ENCODE measurements around the gene ADRA2C. TPM values are rescaled to one million over a fixed set of nuclear protein-coding genes. Genes with fewer than 3 reads are reported as not detected.

ADRA2C gene
- total RNA-seq, 1 donor from 2014 or later = 3.2 TPM

DNA sequence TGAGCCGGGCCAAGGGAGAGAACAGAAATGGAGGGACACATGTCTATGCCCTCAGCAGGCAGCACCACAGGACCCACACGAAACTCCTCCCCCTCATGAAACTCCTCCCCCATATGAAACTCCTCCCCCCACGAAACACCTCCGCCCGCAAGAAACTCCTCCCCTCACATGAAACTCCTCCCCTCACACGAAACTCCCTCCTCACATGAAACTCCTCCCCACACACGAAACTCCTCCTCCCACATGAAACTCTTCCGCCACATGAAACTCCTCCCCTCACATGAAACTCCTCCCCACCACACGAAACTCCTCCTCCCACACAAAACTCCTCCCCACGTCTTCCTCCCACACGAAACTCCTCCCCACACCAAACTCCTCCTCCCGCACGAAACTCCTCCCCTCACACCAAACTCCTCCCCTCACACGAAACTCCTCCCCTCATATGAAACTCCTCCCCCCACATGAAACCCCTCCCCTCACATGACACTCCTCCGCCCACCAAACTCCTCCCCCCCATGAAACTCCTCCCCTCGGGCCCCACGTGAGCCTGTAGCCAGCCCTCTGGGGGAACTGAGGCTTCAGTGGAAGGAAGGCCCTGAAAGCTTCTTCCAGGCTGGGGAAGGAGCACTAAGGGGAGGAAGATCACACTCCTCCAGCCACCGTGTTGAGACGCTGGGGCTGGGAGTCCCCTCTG lies 15.2 kb downstream of the ADRA2C start:
- Mint-ChIP-seq H3K36me3 (ENCODE audit: low read depth, unreplicated experiment) (no peaks in the 10 kb centered on the region), H3K27me3 (ENCODE audit: unreplicated experiment) (peaks cover 6% of the 10 kb centered on the region), H3K27ac (ENCODE audit: unreplicated experiment) (no peak overlapping the region), H3K9me3 (ENCODE audit: unreplicated experiment) (no peaks in the 10 kb centered on the region), H3K4me1 (ENCODE audit: unreplicated experiment) (no peaks in the 10 kb centered on the region), H3K4me3 (ENCODE audit: unreplicated experiment) (no peak overlapping the region)
- TF ChIP-seq, protein P1, sequence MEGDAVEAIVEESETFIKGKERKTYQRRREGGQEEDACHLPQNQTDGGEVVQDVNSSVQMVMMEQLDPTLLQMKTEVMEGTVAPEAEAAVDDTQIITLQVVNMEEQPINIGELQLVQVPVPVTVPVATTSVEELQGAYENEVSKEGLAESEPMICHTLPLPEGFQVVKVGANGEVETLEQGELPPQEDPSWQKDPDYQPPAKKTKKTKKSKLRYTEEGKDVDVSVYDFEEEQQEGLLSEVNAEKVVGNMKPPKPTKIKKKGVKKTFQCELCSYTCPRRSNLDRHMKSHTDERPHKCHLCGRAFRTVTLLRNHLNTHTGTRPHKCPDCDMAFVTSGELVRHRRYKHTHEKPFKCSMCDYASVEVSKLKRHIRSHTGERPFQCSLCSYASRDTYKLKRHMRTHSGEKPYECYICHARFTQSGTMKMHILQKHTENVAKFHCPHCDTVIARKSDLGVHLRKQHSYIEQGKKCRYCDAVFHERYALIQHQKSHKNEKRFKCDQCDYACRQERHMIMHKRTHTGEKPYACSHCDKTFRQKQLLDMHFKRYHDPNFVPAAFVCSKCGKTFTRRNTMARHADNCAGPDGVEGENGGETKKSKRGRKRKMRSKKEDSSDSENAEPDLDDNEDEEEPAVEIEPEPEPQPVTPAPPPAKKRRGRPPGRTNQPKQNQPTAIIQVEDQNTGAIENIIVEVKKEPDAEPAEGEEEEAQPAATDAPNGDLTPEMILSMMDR (IDR thresholded peaks at IDR 0.05; ENCODE audit: unreplicated experiment) = no peak
- DNase-seq (ENCODE audit: low spot score) = no peak

DNA sequence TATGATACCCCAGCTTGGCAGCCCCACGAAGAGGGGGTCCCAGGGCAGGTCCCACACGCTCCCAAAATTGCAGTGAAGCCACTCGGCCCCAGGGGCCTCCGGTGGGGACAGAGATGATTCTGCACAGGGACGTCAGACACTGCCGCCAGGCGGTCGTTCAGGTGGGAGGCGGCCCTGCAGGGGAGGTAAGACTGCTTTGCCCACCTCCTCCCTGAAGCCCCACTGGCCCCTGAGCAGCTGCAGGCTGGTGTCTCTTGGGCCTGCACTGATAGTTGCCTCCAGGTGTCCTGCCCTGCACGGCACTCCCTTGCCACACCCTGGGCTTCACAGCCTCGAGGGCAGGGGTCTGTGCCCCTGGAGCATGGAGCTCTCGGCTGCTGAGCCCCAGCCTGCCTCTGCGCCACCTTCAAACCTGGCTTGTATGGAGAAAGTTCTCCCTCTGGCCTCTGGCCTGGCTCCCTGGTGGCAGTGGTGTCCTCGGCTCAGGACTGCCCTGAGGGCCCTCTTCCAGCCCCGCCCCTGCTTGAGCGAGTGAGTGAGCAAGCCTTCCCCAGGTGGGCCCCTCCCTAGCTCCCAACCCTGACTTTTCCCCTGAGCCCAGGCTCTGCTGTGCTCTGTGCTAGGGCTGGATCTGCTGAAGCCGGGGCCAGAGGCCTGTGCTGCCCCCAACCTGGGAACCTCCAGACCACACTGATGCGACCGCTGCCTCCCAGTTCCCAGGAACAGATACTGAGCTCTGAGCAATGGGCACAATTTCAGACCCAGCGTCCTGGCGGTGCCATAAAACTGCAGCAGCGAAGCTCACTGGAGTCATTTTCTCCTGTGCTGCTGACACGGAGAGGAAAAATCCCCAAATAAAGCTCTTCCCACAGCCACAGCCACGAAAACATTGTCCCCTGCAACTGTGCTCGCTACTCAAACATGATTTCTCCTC lies 16.1 kb downstream of the ADRA2C start:
- no peaks in the 10 kb centered on the region for H3K9me3 Mint-ChIP-seq (ENCODE audit: unreplicated experiment)
- no peaks in the 10 kb centered on the region for H3K36me3 Mint-ChIP-seq (ENCODE audit: low read depth, unreplicated experiment)
- H3K4me1 Mint-ChIP-seq (ENCODE audit: unreplicated experiment) = no peaks in the 10 kb centered on the region
- H3K4me3 Mint-ChIP-seq (ENCODE audit: unreplicated experiment) = no peak overlapping the region
- H3K27me3 Mint-ChIP-seq (ENCODE audit: unreplicated experiment) = peaks cover 6% of the 10 kb centered on the region
- no peak overlapping the region for H3K27ac Mint-ChIP-seq (ENCODE audit: unreplicated experiment)
- TF ChIP-seq, protein P1 (IDR thresholded peaks at IDR 0.05; ENCODE audit: unreplicated experiment) = no peak
- no peak for DNase-seq (ENCODE audit: low spot score)

DNA sequence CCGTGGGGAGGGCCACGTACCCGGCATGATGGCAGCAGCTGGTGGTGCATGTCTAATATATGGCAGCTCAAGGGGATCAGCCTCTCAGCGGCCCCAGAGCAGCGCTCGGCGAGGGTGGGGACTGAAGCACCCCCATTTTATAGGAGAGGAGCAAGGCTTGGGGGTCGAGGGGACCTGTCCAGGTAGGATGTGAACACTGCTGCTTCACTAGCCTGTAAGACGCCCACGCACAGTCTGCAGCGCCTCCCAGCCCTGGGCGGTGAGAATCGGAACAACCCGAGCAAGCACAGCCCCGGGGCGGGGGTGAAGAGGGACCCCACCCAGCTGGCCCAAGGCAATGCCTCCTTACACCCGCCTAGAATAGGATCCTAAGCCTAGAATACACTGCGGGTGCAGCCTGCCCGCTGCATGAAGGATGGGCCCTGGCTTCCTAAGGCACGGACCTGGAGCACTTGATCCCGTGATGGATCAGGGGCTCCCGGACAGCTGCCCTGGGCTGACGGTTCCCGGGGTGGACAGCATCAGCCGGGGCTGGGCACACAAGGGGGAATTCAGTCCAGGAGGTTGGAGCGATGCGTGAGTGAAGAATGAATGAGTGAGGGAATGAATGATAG lies 17.6 kb downstream of the ADRA2C start:
- H3K4me3 Mint-ChIP-seq (ENCODE audit: unreplicated experiment) = no peak overlapping the region
- DNase-seq (ENCODE audit: low spot score) = peak; percentile 57
- H3K9me3 Mint-ChIP-seq (ENCODE audit: unreplicated experiment) = no peaks in the 10 kb centered on the region
- no peaks in the 10 kb centered on the region for H3K4me1 Mint-ChIP-seq (ENCODE audit: unreplicated experiment)
- H3K27ac Mint-ChIP-seq (ENCODE audit: unreplicated experiment) = no peak overlapping the region
- TF ChIP-seq, protein P1 (IDR thresholded peaks at IDR 0.05; ENCODE audit: unreplicated experiment) = peak; percentile 40
- peaks cover 3% of the 10 kb centered on the region for H3K27me3 Mint-ChIP-seq (ENCODE audit: unreplicated experiment)
- H3K36me3 Mint-ChIP-seq (ENCODE audit: low read depth, unreplicated experiment) = no peaks in the 10 kb centered on the region

DNA sequence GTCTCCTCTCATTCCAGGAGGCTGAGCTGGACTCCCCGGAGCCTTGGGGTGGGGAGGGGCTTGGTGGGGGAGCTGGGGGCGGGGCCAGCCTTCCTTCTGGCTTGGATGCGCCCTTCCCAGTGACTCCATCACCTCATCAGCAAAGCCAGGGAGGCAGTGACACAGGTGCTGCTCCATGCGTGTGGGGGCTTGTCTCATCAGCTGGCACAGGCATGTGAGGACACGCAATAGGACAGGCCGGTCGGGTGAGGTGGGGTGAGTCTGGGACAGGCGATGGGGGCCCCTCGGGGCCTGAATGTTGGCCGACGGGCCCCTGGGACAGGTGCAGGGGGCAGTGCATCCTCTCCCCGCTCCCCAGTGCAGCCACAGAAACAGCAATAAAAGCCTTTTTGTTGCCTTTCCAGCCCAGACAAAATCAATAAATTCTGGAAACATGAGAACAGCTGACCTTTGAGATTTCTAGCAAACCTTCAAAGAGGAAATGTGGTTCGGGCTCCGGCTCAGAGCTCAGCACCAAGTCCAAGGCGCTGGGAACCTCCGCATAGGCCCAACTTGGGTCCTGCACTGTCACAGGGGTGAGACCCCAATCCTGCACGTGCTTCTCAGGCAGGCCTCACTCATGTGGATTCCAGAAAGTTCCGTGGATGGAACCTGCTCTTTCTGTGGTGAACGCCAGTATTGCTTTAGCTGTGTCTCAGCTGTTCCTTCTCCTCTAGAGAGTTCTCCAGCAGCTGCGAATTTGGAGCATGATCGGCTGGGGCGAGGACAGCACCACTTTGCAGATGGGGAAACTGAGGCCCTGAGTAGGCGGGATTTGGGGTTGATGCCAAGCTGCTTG lies 18.5 kb downstream of the ADRA2C start:
- Mint-ChIP-seq H3K27ac (ENCODE audit: unreplicated experiment) (no peak overlapping the region), H3K36me3 (ENCODE audit: low read depth, unreplicated experiment) (no peaks in the 10 kb centered on the region), H3K27me3 (ENCODE audit: unreplicated experiment) (peaks cover 3% of the 10 kb centered on the region), H3K4me3 (ENCODE audit: unreplicated experiment) (no peak overlapping the region), H3K9me3 (ENCODE audit: unreplicated experiment) (no peaks in the 10 kb centered on the region), H3K4me1 (ENCODE audit: unreplicated experiment) (no peaks in the 10 kb centered on the region)
- no peak for DNase-seq (ENCODE audit: low spot score)
- TF ChIP-seq, protein P1 (IDR thresholded peaks at IDR 0.05; ENCODE audit: unreplicated experiment) = no peak

Data from endothelial cell (in vitro differentiated cells).